Endothelial cell of hepatic sinusoid (primary cell): ENCODE results near the gene VPS18.

Experiments used
- in situ Hi-C: cut with HindIII; loops from 2 replicates; pipeline ENCODE4 v1.10.0; 2017; ENCODE audit warnings: low sequenced_read_pairs

The VPS18 gene

GRCh38 chr15:40900256-40901052, 6.2 kb downstream of the VPS18 start:
- in situ Hi-C loops = no loop called here

DNA sequence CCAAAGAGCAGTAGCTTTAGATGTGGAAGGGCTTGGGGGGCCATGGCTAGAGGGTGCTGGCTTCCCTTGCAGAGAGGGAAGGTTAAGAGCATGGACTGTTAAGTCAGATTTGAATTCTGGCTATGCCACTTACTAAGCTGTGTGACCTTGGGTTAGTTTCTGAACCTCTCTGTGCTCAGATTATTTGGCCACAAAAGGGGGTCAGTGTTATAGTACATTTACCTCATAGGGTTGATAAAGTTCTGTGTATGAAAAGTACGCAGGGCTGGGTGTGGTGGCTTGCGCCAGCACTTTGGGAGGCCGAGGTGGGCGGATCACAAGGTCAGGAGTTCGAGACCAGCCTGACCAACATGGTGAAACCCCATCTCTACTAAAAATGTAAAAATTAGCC, 6.8 kb downstream of the VPS18 start:
- in situ Hi-C loops = no loop called here

- in situ Hi-C loops = no loop called here
Observed at GRCh38 chr15:40902605-40903561, 8.6 kb downstream of the VPS18 start.

DNA sequence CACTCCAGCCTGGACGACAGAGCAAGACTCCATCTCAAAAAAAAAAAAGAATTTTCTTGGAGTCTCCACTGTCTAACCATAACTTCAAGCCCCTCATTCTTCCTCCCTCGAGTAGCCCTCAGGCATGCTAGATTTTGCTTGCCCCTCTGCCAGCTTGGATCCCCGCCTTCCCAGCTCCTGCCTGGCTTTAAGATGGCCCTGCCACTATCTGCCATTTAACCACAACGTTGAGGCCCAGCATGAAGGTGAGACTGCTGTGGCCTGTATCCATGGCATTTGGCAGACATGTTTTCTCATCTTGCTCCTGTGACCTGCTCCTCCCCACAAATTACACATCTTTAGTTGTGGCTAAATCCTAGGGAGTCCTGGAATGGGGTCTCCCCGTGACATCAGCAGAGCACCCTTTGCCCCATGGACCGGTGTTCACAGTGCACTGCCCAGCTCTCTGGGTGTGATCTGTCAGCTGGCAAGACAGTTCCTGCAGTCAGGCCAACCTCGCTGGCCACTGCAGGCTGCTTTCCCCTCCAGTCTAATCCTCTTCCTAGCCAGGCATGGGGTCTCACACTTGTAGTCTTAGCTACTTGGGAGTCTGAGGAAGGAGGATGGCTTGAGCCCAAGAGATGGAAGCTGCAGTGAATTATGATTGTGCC, 10.4 kb downstream of the VPS18 start:
- in situ Hi-C loops = loop anchor here (5.0 kb wide), 3 partner anchors 58 to 273 kb away; no protein-coding TSS in a partner anchor

DNA sequence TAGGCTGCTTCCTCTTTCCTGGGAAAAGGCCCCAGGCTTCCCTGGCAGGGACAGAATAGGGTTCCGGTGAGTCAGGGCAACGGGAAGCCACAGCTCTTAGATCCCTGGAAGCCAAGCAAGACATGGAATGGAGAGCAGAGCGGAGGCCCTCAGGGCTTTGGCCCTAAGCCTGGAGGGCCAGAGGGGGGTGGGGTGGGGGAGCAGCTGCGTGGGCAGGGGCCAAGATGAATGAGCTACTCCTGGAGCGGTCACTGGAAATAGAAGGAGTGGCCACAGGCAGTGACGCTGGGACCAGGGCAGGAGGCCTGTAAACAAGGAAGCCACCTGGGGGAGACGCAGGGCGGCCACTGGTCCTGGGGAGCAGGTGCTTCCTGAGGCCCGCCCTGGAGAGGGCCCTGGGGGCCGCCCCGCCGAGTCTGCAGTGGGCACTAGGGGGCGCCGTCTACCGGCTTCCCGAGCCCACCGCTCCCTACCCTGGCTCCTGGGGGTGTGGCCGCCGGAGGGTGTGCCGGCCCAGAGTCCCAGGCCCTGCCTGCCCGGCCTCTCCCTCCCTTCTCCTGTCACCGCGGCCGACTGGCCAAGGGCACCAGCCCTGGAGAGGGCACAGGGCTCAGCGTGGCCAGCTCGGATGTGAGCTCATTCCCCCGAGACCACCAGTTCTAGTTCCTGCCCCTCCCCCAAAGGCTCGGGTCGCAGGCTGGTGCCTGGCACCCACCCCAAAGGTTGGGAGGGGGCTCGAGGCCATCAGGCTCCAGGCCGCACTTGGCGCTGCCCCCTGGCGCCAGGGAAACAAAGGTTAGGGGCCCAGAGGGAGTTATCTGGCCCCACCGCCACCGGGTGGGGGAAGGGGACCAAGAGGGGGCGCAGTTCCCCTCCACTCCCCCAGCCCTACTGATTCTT, 12.1 kb downstream of the VPS18 start:
- in situ Hi-C loops = loop anchor here (5.0 kb wide), 3 partner anchors 56 to 271 kb away; no protein-coding TSS in a partner anchor

- in situ Hi-C loops = loop anchor here (5.0 kb wide), 3 partner anchors 55 to 270 kb away; no protein-coding TSS in a partner anchor
Observed at GRCh38 chr15:40906991-40907802, 12.9 kb downstream of the VPS18 start.

GRCh38 chr15:40908095-40908494, 13.8 kb downstream of the VPS18 start:
- in situ Hi-C loops = loop anchor here (5.0 kb wide), 3 partner anchors 54 to 269 kb away; no protein-coding TSS in a partner anchor

- in situ Hi-C loops = loop anchor here (5.0 kb wide), 3 partner anchors 52 to 267 kb away; no protein-coding TSS in a partner anchor
Observed at GRCh38 chr15:40909662-40910630, 15.7 kb downstream of the VPS18 start.

DNA sequence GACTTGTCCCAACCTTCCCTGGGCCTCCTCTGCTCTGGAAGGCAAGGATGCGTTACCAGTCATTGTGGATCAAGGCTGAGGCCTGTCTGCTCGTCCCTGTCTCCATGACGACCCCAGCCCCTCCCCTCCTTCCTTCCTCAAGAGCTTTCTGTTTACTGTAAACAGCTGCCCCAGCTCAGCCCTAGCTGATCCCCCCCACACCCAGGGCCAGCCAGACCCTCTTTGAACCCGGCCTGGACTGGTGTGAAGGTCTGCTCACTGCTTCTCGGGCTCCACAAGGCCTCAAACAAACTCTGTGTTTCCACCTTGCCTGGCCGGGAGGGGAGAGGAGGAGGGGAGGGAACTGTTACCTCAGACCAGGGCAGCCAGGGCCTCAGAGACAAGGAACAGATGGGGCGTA, 16.9 kb downstream of the VPS18 start:
- in situ Hi-C loops = no loop called here

DNA sequence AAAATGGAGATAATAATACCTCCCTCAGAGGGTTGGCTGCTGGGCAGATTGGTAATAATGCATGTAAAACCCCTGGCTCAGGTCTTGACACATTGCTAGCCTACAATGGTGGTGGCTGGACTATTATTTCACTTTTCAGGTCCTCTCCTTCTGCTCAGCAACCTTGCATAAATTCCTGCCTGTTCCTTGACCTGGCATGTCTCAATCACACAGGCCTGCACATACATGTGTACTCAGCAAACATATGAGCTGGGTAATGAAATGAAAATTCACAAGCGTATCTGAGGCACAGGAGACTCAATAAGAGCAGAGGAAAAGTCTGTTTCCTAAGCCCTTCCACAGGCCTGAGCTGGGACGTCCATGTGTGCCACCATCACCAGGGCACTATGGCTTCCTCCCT, 17.4 kb downstream of the VPS18 start:
- in situ Hi-C loops = no loop called here

GRCh38 chr15:40912478-40912877, 18.2 kb downstream of the VPS18 start:
- in situ Hi-C loops = no loop called here

DNA sequence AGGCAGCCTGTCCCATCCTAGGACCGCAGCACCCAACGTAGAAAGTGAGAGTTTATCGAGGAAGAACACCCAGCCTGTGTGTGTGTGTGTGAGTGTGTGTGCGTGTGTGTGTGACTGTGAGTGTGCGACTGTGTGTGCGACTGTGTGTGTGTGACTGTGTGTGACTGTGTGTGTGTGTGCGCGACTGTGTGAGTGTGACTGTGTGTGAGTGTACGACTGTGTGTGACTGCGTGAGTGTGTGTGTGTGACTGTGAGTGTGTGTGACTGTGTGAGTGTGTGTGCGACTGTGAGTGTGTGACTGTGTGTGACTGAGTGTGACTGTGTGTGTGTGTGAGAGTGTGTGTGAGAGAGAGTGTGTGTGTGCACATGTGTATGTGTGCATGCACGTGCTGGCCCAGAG, 19.8 kb downstream of the VPS18 start:
- in situ Hi-C loops = no loop called here

DNA sequence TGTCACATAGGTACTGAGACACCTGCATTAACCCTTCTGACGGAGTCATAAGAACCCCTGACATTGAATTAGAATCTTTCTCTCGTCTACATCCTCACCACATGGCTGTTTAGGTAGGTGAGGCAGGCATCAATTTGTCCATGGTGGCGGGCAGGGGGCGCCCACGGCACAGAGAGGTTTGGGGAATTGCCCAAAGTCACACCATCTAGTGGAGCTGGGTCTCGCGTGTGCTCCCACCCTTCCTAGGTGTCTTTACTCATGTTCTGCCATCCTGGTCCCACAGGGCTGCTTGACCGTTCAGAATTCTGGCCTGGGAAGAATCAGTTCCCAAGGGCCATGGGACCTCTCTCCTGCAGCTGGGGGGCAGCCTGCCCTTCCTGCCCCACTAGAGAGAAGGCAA, 20.2 kb downstream of the VPS18 start:
- in situ Hi-C loops = no loop called here

DNA sequence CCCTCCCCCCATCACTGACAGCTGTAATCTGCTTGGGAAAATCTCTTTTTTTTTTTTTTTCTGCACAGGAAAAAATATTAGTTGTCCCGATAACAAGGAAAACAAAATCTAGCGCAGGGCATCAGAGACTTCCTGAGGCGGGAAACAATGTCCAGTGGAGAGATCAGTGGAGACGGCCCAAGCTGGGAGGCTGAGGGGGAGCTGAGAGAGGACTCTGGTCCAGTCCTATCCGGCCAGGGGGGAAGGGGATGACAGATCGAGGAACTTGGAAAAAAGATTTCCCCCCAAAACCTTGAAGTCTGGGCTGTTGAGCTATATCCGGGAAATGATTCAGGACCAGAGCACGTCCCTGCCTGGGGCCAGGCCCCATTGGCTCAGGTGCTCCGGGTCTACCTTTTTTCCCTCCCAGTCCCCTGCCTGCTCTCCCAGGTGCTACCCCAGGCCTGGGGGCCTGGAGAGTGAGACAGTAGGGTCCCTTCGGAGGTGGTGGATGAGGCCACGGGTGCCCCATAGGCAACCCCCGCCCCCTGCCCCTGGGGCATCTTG, 20.9 kb downstream of the VPS18 start:
- in situ Hi-C loops = no loop called here

DNA sequence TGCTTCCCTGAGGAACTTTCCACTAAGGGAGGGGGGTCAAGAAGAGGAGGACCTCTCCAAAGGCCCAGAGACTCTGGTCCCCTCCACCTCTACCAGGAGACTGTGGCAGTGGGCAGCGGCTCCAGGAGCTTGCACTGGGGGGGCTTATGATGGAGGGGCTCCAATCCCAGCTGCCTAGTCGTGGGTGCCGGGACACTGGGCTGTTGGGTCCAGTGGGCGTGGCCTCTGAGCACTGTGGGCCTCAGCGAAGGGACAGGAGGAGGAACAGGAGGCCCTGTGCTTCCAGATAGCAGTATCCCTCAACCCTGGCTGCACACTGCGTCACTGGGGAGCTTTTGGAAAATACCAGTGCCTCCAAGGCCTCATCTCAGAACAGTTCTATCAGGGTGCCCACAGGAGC, 21.4 kb downstream of the VPS18 start:
- in situ Hi-C loops = no loop called here

DNA sequence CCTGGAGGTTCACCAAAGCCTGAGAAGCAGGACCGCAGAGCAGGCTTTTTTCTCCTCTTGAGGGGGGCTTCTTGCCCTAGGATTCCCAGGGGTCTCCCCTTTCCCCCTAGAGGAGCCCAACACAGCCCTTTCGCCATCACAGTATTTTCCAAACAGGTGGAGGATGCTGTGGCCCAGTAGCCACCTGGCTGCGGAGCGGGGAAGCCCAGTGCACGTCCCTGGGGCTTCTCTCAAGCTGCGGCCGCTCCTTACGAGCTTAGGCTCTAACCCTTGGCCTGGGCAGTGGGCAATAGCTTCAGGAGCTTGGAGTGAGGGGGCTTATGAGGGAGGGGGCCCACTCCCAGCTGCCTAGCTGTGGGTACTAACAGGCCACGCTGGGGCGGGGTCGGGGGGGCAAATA, 23.3 kb downstream of the VPS18 start:
- in situ Hi-C loops = no loop called here

DNA sequence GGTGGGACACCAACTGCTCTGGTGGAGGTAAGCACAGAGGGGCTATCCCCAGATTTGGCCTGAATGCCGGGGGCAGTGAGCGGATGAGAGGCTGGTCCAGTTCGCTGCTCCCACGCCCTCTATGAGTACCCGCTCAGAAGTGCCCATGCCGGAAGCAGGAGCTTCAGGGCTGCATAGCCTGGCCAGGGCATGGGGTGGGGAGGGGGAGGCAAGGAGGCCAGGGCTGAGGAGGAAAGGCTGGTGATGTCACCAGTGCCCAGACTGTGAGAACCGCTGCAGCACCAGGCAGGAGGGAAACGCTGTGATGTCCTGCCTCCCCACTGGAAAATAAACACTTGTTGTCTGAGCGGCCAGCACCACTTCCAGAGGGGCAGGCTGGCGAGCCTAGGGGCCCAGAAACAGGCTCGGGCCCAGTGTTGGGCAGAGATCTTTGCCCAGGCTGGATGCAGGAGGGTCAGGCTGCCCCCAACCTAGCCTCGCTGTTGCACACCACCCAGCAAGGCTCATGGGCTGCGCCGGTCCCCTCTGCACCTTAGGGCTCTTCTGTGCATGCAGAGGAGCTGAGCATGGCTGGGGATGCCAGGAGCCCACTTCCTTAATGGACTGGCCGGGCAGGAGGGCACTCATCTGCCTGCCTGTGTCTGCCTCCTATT, 24.0 kb downstream of the VPS18 start:
- in situ Hi-C loops = no loop called here
